Stimulated activated naive B cell treated with anti-CD40 and anti-IgM and Interleukin-4, amounts not matched to agents 10 μg/mL and 1 μg/mL and 100 μg/mL, for 72 hours (primary cell): ENCODE results near the gene CTBP2.

Experiments used
- ATAC-seq, 2 donors: fragments of 150-1000 bp; cut with Tn5 transposase; replicated peaks; 2 replicates each; pipeline ENCODE4 v1.10.0; 2021; ENCODE audit warnings: moderate library complexity in 1 of 2
- DNase-seq: peaks from one replicate; pipeline ENCODE4 v3.0.0; 2021
- H3K27ac Mint-ChIP-seq: one replicate; pipeline ENCODE4 v1.8.0; 2022; ENCODE audit warnings: mild to moderate bottlenecking, mixed read lengths
- H3K27me3 Mint-ChIP-seq, 2 donors: one replicate each; pipeline ENCODE4 v1.8.0; 2022; ENCODE audit warnings: mixed read lengths in 2 of 2
- H3K36me3 Mint-ChIP-seq, 2 donors: one replicate each; pipeline ENCODE4 v1.8.0; 2022; ENCODE audit warnings: mixed read lengths in 2 of 2, mild to moderate bottlenecking in 1 of 2
- H3K4me1 Mint-ChIP-seq, 2 donors: one replicate each; pipeline ENCODE4 v1.8.0; 2022; ENCODE audit warnings: mixed read lengths in 2 of 2, mild to moderate bottlenecking in 1 of 2
- H3K4me3 Mint-ChIP-seq, 2 donors: one replicate each; pipeline ENCODE4 v1.8.0; 2022; ENCODE audit warnings: mild to moderate bottlenecking in 2 of 2, mixed read lengths in 2 of 2, moderate library complexity in 1 of 2
- H3K9me3 Mint-ChIP-seq, 2 donors: one replicate each; pipeline ENCODE4 v1.8.0; 2022; ENCODE audit warnings: mixed read lengths in 2 of 2, mild to moderate bottlenecking in 1 of 2

The CTBP2 gene

GRCh38 chr10:125006921-125007426, 153.4 kb downstream of the CTBP2 start:
- H3K27me3 Mint-ChIP-seq = no peaks in the 10 kb centered on the region
- no peaks in the 10 kb centered on the region for H3K4me1 Mint-ChIP-seq
- H3K27ac Mint-ChIP-seq = no peak overlapping the region
- no peaks in the 10 kb centered on the region for H3K9me3 Mint-ChIP-seq
- no peaks in the 10 kb centered on the region for H3K36me3 Mint-ChIP-seq
- DNase-seq (no peak), ATAC-seq (no peak)
- no peak overlapping the region for H3K4me3 Mint-ChIP-seq

GRCh38 chr10:125006188-125006680, 154.1 kb downstream of the CTBP2 start:
- no peak overlapping the region for H3K27ac Mint-ChIP-seq
- no peaks in the 10 kb centered on the region for H3K27me3 Mint-ChIP-seq
- DNase-seq (no peak), ATAC-seq (no peak)
- no peaks in the 10 kb centered on the region for H3K36me3 Mint-ChIP-seq
- H3K4me1 Mint-ChIP-seq = no peaks in the 10 kb centered on the region
- H3K4me3 Mint-ChIP-seq = no peak overlapping the region
- no peaks in the 10 kb centered on the region for H3K9me3 Mint-ChIP-seq

- no peak overlapping the region for H3K4me3 Mint-ChIP-seq
- H3K27me3 Mint-ChIP-seq = no peaks in the 10 kb centered on the region
- no peak for DNase-seq
Observed at GRCh38 chr10:125005312-125006187, 154.8 kb downstream of the CTBP2 start.

GRCh38 chr10:125004571-125005311, 155.6 kb downstream of the CTBP2 start:
- no peaks in the 10 kb centered on the region for H3K27me3 Mint-ChIP-seq
- H3K36me3 Mint-ChIP-seq = no peaks in the 10 kb centered on the region
- H3K4me1 Mint-ChIP-seq = no peaks in the 10 kb centered on the region
- no peak for ATAC-seq
- no peak overlapping the region for H3K27ac Mint-ChIP-seq
- no peaks in the 10 kb centered on the region for H3K9me3 Mint-ChIP-seq
- DNase-seq = no peak
- no peak overlapping the region for H3K4me3 Mint-ChIP-seq

More at GRCh38 chr10:125005312-125006187, 154.8 kb downstream of the CTBP2 start:
- Mint-ChIP-seq H3K4me1 (no peaks in the 10 kb centered on the region), H3K36me3 (no peaks in the 10 kb centered on the region), H3K9me3 (no peaks in the 10 kb centered on the region), H3K27ac (no peak overlapping the region)
- ATAC-seq = no peak

GRCh38 chr10:125003901-125004467, 156.4 kb downstream of the CTBP2 start:
- DNase-seq = no peak

GRCh38 chr10:125003146-125003900, 157.0 kb downstream of the CTBP2 start:
- Mint-ChIP-seq H3K4me3 (no peak overlapping the region), H3K27ac (no peak overlapping the region), H3K4me1 (no peaks in the 10 kb centered on the region), H3K27me3 (no peaks in the 10 kb centered on the region), H3K9me3 (no peaks in the 10 kb centered on the region), H3K36me3 (no peaks in the 10 kb centered on the region)
- ATAC-seq (no peak), DNase-seq (no peak)

More at GRCh38 chr10:125003901-125004467, 156.4 kb downstream of the CTBP2 start:
- H3K27ac Mint-ChIP-seq = no peak overlapping the region
- no peak overlapping the region for H3K4me3 Mint-ChIP-seq
- ATAC-seq = no peak
- H3K27me3 Mint-ChIP-seq = no peaks in the 10 kb centered on the region
- H3K4me1 Mint-ChIP-seq = no peaks in the 10 kb centered on the region
- H3K36me3 Mint-ChIP-seq = no peaks in the 10 kb centered on the region
- no peaks in the 10 kb centered on the region for H3K9me3 Mint-ChIP-seq

GRCh38 chr10:125002423-125003145, 157.8 kb downstream of the CTBP2 start:
- no peaks in the 10 kb centered on the region for H3K9me3 Mint-ChIP-seq
- H3K36me3 Mint-ChIP-seq = no peaks in the 10 kb centered on the region
- ATAC-seq (no peak), DNase-seq (no peak)
- no peak overlapping the region for H3K4me3 Mint-ChIP-seq
- no peaks in the 10 kb centered on the region for H3K4me1 Mint-ChIP-seq
- no peaks in the 10 kb centered on the region for H3K27me3 Mint-ChIP-seq
- H3K27ac Mint-ChIP-seq = no peak overlapping the region

GRCh38 chr10:125002047-125002422, 158.3 kb downstream of the CTBP2 start:
- H3K9me3 Mint-ChIP-seq = no peaks in the 10 kb centered on the region
- no peaks in the 10 kb centered on the region for H3K27me3 Mint-ChIP-seq
- ATAC-seq = no peak
- no peaks in the 10 kb centered on the region for H3K4me1 Mint-ChIP-seq
- no peak overlapping the region for H3K27ac Mint-ChIP-seq
- H3K36me3 Mint-ChIP-seq = no peaks in the 10 kb centered on the region
- no peak overlapping the region for H3K4me3 Mint-ChIP-seq
- DNase-seq = no peak

- no peaks in the 10 kb centered on the region for H3K36me3 Mint-ChIP-seq
- no peak for ATAC-seq
Observed at GRCh38 chr10:125001313-125002046, 158.9 kb downstream of the CTBP2 start.

GRCh38 chr10:125000366-125001312, 159.7 kb downstream of the CTBP2 start:
- Mint-ChIP-seq H3K9me3 (no peaks in the 10 kb centered on the region), H3K36me3 (no peaks in the 10 kb centered on the region), H3K4me3 (no peak overlapping the region), H3K27ac (no peak overlapping the region), H3K27me3 (no peaks in the 10 kb centered on the region), H3K4me1 (no peaks in the 10 kb centered on the region)
- no peak for DNase-seq
- no peak for ATAC-seq

More at GRCh38 chr10:125001313-125002046, 158.9 kb downstream of the CTBP2 start:
- no peaks in the 10 kb centered on the region for H3K27me3 Mint-ChIP-seq
- H3K4me3 Mint-ChIP-seq = no peak overlapping the region
- H3K4me1 Mint-ChIP-seq = no peaks in the 10 kb centered on the region
- no peaks in the 10 kb centered on the region for H3K9me3 Mint-ChIP-seq
- H3K27ac Mint-ChIP-seq = no peak overlapping the region
- DNase-seq = no peak

GRCh38 chr10:124999433-125000365, 160.7 kb downstream of the CTBP2 start:
- Mint-ChIP-seq H3K27ac (no peak overlapping the region), H3K9me3 (no peaks in the 10 kb centered on the region), H3K36me3 (no peaks in the 10 kb centered on the region), H3K4me3 (no peak overlapping the region), H3K27me3 (no peaks in the 10 kb centered on the region), H3K4me1 (no peaks in the 10 kb centered on the region)
- no peak for DNase-seq
- ATAC-seq = no peak
